Measurements from ENCODE around the gene NDUFS7. TPM values are rescaled to one million over a fixed set of nuclear protein-coding genes. Genes with fewer than 3 reads are reported as not detected.

The NDUFS7 gene
- total and polyA plus RNA-seq, 9 of the 15 experiments (the other 6 are each of a cell fraction or from before 2014, with no cell fraction given), result 6.0 to 271 (median 60.6) TPM

DNA sequence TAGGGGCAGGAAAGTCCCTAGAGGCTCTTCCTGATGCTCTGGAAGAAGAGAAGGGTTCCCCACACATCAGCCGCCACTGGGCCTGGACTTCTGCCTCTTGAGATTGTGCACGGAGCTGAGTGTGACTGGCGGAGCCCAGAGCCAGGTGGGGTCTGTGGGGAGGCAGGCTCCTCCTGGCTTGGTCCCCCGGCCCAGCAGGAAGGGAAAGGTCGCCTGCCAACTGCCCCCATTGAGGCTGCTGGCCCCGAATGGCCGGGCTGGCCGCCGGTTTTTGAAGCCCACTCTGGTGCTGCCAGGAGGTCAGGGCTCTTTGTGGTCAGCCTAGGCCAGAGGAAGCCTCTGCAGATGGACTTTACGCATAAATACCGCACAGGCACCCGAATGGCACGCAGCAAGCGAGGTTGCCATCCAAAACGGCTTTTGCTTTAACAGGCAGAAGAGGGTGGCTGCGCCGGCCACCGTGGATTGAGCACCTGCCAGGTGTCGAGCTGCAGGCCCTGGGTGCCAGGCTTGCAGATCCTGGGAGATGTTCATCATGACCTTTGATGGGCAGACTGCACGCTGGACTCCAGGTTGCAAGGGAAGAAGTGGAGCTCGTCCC lies 28.7 kb downstream of the NDUFS7 start:
- peak overlapping the region in 1 of 2 experiments; percentile 93; a peak in 2 of 4 replicates for H3K9ac ChIP-seq (ENCODE audit: insufficient read depth in 1 of 2, low read depth in 2 of 2, low read length in 2 of 2)
- peaks cover 75% of the 10 kb centered on the region for H4K20me1 ChIP-seq (replicated peaks; ENCODE audit: control insufficient read depth, insufficient read depth, low read length)
- no peak for DNase-seq (ENCODE audit: extremely low read depth in 1 of 4, low spot score in 3 of 4)
- H2AFZ ChIP-seq (ENCODE audit: low read depth, low read length), result no peak overlapping the region
- H3K36me3 ChIP-seq (ENCODE audit: control insufficient read depth, insufficient read depth, low read length), result peaks cover 80% of the 10 kb centered on the region; the same call in 2 of the 3 replicates
- H3K9me1 ChIP-seq (ENCODE audit: control insufficient read depth, insufficient read depth, low read length), result peaks cover 34% of the 10 kb centered on the region
- in situ Hi-C loops (cut with MboI) (no loop called here), intact Hi-C loops (cut with micrococcal nuclease) (no loop called here)
- ATAC-seq, result no peak
- peaks cover 42 to 90% of the 10 kb centered on the region in 2 experiments for H3K4me1 ChIP-seq (replicated peaks in 1 of 2; ENCODE audit: control insufficient read depth in 2 of 2, insufficient read depth in 2 of 2, low read length in 2 of 2)
- ChIA-PET CTCF (ENCODE audit: low intra/inter-chr PET ratio) (interaction anchor here (0.6 kb wide), 1 partner anchor 162 kb away, joined by 6 read pairs; no protein-coding TSS in a partner anchor), POLR2A (interaction anchor here (0.7 to 7.4 kb wide), 8 partner anchors 9 to 165 kb away, joined by 3 to 52 read pairs (median 6); partner anchors contain the start of gene CIRBP)
- no peak for FAIRE-seq
- peaks cover 99% of the 10 kb centered on the region for H3K79me2 ChIP-seq (ENCODE audit: control insufficient read depth, insufficient read depth, low read length)
- no peak overlapping the region for H3K4me3 ChIP-seq
- no peaks in the 10 kb centered on the region for H3K9me3 ChIP-seq (replicated peaks; ENCODE audit: control insufficient read depth, insufficient read depth, low read depth, low read length)
- H3K27me3 ChIP-seq (ENCODE audit: control insufficient read depth in 2 of 2, insufficient read depth in 2 of 2, low read length in 2 of 2), result no peaks in the 10 kb centered on the region
- H3K4me2 ChIP-seq (ENCODE audit: insufficient read depth, low read length), result no peak overlapping the region
- H3K27ac ChIP-seq (ENCODE audit: extremely low read depth, low read depth, low read length), result no peak overlapping the region
- 91% methylated on average over 18 of the region's 21 CpGs for WGBS (ENCODE audit: insufficient coverage, low coverage, missing lambda C conversion rate)
- no TSS peak for BruUV-seq (replicated peaks)
- TF ChIP-seq SNIP1 (IDR thresholded peaks at IDR 0.05; ENCODE audit: low read depth) (no peak), RBFOX2 (IDR thresholded peaks at IDR 0.05; ENCODE audit: low read depth, low read length) (peak; percentile 62), SIRT6 (IDR thresholded peaks at IDR 0.05; ENCODE audit: low read depth, low read length) (no peak), POLR2G (IDR thresholded peaks at IDR 0.05; ENCODE audit: low read depth, low read length) (peak; percentile 13; the same call in 1 of the 2 replicates), ZNF655 (CRISPR knock-in tag; IDR thresholded peaks at IDR 0.05) (no peak), RBM39 (optimal IDR thresholded peaks at IDR 0.05; ENCODE audit: low read depth, low read length) (no peak)
